Esophagus muscularis mucosa (tissue), 4 donors: ENCODE results near the gene PPARA. TPM values are rescaled to one million over a fixed set of nuclear protein-coding genes. Genes with fewer than 3 reads are reported as not detected.

Source experiments
- DNase-seq: peaks from one replicate; pipeline ENCODE4 v3.0.0-alpha.2; 2017; ENCODE audit errors: extremely low spot score
- H3K27ac ChIP-seq, 4 donors: fragments of 200-600 bp; sonication (generic); replicated peaks in 1 of 4; 1 replicate in 3 of 4; 2 replicates in 1 of 4; pipeline ENCODE4 v1.5.1; 2016 to 2019; ENCODE audit warnings: mild to moderate bottlenecking in 1 of 4
- H3K27me3 ChIP-seq, 4 donors: fragments of 200-600 bp; sonication (generic); one replicate each; pipeline versions ENCODE4 v1.5.1 to v1.6.0; 2016 to 2019
- H3K36me3 ChIP-seq, 4 donors: fragments of 200-600 bp; sonication (generic); one replicate each; pipeline ENCODE4 v1.5.1; 2016 to 2019
- H3K4me1 ChIP-seq, 4 donors: fragments of 200-600 bp; sonication (generic); one replicate each; pipeline ENCODE4 v1.5.1; 2016 to 2019
- H3K4me3 ChIP-seq, 4 donors: fragments of 200-600 bp; sonication (generic); 1 replicate in 2 of 4; 2 replicates in 2 of 4; pipeline ENCODE4 v1.5.1; 2016 to 2019; ENCODE audit warnings: mild to moderate bottlenecking in 4 of 4, moderate library complexity in 1 of 4
- H3K9me3 ChIP-seq, 4 donors: fragments of 200-600 bp; sonication (generic); 1 replicate in 3 of 4; 2 replicates in 1 of 4; pipeline ENCODE4 v1.5.1; 2016 to 2019
- CTCF ChIP-seq, 3 experiments: fragments of 200-600 bp in 2 of 3; fragments of 450-650 bp in 1 of 3; sonication (generic) in 2 of 3; IDR thresholded peaks; one replicate each; pipeline ENCODE4 v1.5.1; 2017 to 2019; ENCODE audit warnings: antibody characterized with exemption in 3 of 3, mild to moderate bottlenecking in 2 of 3, moderate library complexity in 1 of 3
- EP300 ChIP-seq: sonication (generic); formaldehyde crosslinking; IDR thresholded peaks from one replicate; pipeline ENCODE4 v1.6.1; 2017; ENCODE audit warnings: antibody characterized with exemption
- POLR2A ChIP-seq: fragments of 450-650 bp; IDR thresholded peaks from one replicate; pipeline ENCODE4 v1.6.1; 2017; ENCODE audit warnings: antibody characterized with exemption, moderate library complexity, mild to moderate bottlenecking, low read depth
- POLR2AphosphoS5 ChIP-seq, 2 donors: sonication (generic); formaldehyde crosslinking; IDR thresholded peaks; one replicate each; pipeline ENCODE4 v1.6.1; 2017; ENCODE audit warnings: antibody characterized with exemption in 2 of 2
- WGBS: methylation state at CpG from one replicate; pipeline ENCODE4 v1.1.5; 2018; 5-methylcytosine and 5-hydroxymethylcytosine counted together
- intact Hi-C: fragments of 100-400 bp; cut with DNase I; formaldehyde crosslinking; loops from one replicate; pipeline ENCODE4 v1.15.1; 2023
- total RNA-seq, 4 donors: library from RNA; depleted of rRNA; stranded (reverse); fragments of >200 nt; gene quantifications; one replicate each; pipeline versions ENCODE4 v1.1.0 to v1.2.1, GENCODE V29; 2016

PPARA gene
- total RNA-seq, 4 donors from 2014 or later = 17.0 to 50.9 (median 26.8) TPM

GRCh38 chr22:46120420-46120737, 29.9 kb upstream of the PPARA start:
- intact Hi-C loops = loop anchor here (10.0 kb wide), 1 partner anchor 424 kb away; no protein-coding TSS in a partner anchor
- 82% methylated on average over 6 of the region's 7 CpGs for WGBS
- peak overlapping the region in 3 of 4 donors; percentile 38 to 42 (median 39) for H3K27ac ChIP-seq

GRCh38 chr22:46121079-46121478, 29.2 kb upstream of the PPARA start:
- TF ChIP-seq POLR2AphosphoS5 (IDR thresholded peaks at IDR 0.05) (no peak), EP300 (no peak), POLR2A (no peak), CTCF (IDR thresholded peaks at IDR 0.05) (no peak)
- intact Hi-C loops = loop anchor here (10.0 kb wide), 1 partner anchor 424 kb away; no protein-coding TSS in a partner anchor
- WGBS = 83% methylated on average over 6 of the region's 6 CpGs
- Histone ChIP-seq H3K27ac (no peak overlapping the region), H3K27me3 (no peaks in the 10 kb centered on the region), H3K4me3 (no peak overlapping the region), H3K9me3 (no peaks in the 10 kb centered on the region), H3K4me1 (peaks cover 15 to 39% (median 36%) of the 10 kb centered on the region in 4 donors), H3K36me3 (no peaks in the 10 kb centered on the region)
- DNase-seq = no peak

More at GRCh38 chr22:46120420-46120737, 29.9 kb upstream of the PPARA start:
- DNase-seq = no peak
- Histone ChIP-seq H3K36me3 (no peaks in the 10 kb centered on the region), H3K9me3 (no peaks in the 10 kb centered on the region), H3K4me3 (no peak overlapping the region), H3K4me1 (peaks cover 22 to 46% (median 43%) of the 10 kb centered on the region in 4 donors), H3K27me3 (no peaks in the 10 kb centered on the region)
- TF ChIP-seq POLR2AphosphoS5 (IDR thresholded peaks at IDR 0.05) = no peak
- TF ChIP-seq EP300 = no peak
- no peak for TF ChIP-seq CTCF (IDR thresholded peaks at IDR 0.05)
- no peak for TF ChIP-seq POLR2A

- H3K27ac ChIP-seq = no peak overlapping the region
- no peaks in the 10 kb centered on the region for H3K9me3 ChIP-seq
- intact Hi-C loops = loop anchor here (1.0 to 10.0 kb wide), 2 partner anchors 193 to 423 kb away; no protein-coding TSS in a partner anchor
- H3K27me3 ChIP-seq = no peaks in the 10 kb centered on the region
- WGBS = 90% methylated on average over 3 of the region's 11 CpGs
- no peaks in the 10 kb centered on the region for H3K36me3 ChIP-seq
- no peak for DNase-seq
- H3K4me1 ChIP-seq = peaks cover 9 to 33% (median 30%) of the 10 kb centered on the region in 4 donors
- H3K4me3 ChIP-seq = no peak overlapping the region
- TF ChIP-seq POLR2A (no peak), EP300 (no peak)
Measured at GRCh38 chr22:46121523-46122287, 28.6 kb upstream of the PPARA start.

GRCh38 chr22:46122511-46122971, 27.8 kb upstream of the PPARA start:
- no peak for DNase-seq
- peaks cover 6 to 27% (median 25%) of the 10 kb centered on the region in 4 donors for H3K4me1 ChIP-seq

More at GRCh38 chr22:46122511-46122971, 27.8 kb upstream of the PPARA start:
- Histone ChIP-seq H3K27ac (no peak overlapping the region), H3K9me3 (no peaks in the 10 kb centered on the region), H3K27me3 (no peaks in the 10 kb centered on the region), H3K4me3 (peak overlapping the region in 3 of 4 donors; percentile 10 to 40 (median 17)), H3K36me3 (no peaks in the 10 kb centered on the region)
- intact Hi-C loops = loop anchor here (1.0 to 10.0 kb wide), 2 partner anchors 192 to 422 kb away; no protein-coding TSS in a partner anchor
- TF ChIP-seq POLR2A = no peak
- TF ChIP-seq EP300 = no peak
- peak; percentile 92 to 93 (median 93) for TF ChIP-seq CTCF (IDR thresholded peaks at IDR 0.05)
- TF ChIP-seq POLR2AphosphoS5 (IDR thresholded peaks at IDR 0.05) = peak; percentile 4 to 11
- WGBS = 14% methylated on average over 18 of the region's 24 CpGs
